Activated CD8-positive, alpha-beta memory T cell treated with anti-CD3 and anti-CD28 coated beads, Interleukin-2, amount 50 U/mL, for 48 hours (primary cell): Measurements from ENCODE around the gene BAD.

Experiments
- DNase-seq: peaks from one replicate; pipeline ENCODE4 v3.0.0-alpha.2; 2020

BAD gene

GRCh38 chr11:64295760-64296159 lies 11.3 kb upstream of the BAD start:
- no peak for DNase-seq

GRCh38 chr11:64294774-64295173 lies 10.3 kb upstream of the BAD start:
- DNase-seq = no peak

GRCh38 chr11:64292460-64293254 lies 8.2 kb upstream of the BAD start:
- DNase-seq = no peak

GRCh38 chr11:64291752-64292459 lies 7.4 kb upstream of the BAD start:
- DNase-seq = no peak

GRCh38 chr11:64291262-64291751 lies 6.8 kb upstream of the BAD start, which contains the start of gene KCNK4:
TSS of gene KCNK4 (plus strand) at chr11:64291302. CDS start at chr11:64293019, 1,717 bp downstream.
- DNase-seq = no peak

- DNase-seq = no peak
Observed at GRCh38 chr11:64290352-64291261, 6.1 kb upstream of the BAD start.

GRCh38 chr11:64289002-64289564 lies 4.6 kb upstream of the BAD start:
- DNase-seq = no peak

GRCh38 chr11:64288353-64288750 lies 3.9 kb upstream of the BAD start:
- DNase-seq = no peak

GRCh38 chr11:64287676-64288352 lies 3.3 kb upstream of the BAD start:
- DNase-seq = no peak

GRCh38 chr11:64286801-64287159 lies 2.3 kb upstream of the BAD start:
- DNase-seq = no peak

GRCh38 chr11:64285885-64286800 lies 1.7 kb upstream of the BAD start:
- DNase-seq = no peak

- peak; percentile 100 for DNase-seq
Observed at GRCh38 chr11:64284962-64285884, 758 bp upstream of the BAD start, which contains the start of gene GPR137. TSS of gene GPR137 (plus strand) at chr11:64285848. CDS start at chr11:64286525, 677 bp downstream.

GRCh38 chr11:64283092-64283491 lies 1.4 kb downstream of the BAD start:
- DNase-seq = no peak

- no peak for DNase-seq
Observed at GRCh38 chr11:64281957-64282770, 2.3 kb downstream of the BAD start.

GRCh38 chr11:64278576-64279190 lies 5.8 kb downstream of the BAD start:
- no peak for DNase-seq

GRCh38 chr11:64276653-64277431 lies 7.6 kb downstream of the BAD start:
- no peak for DNase-seq

- no peak for DNase-seq
Observed at GRCh38 chr11:64275841-64276240, 8.6 kb downstream of the BAD start.
